HG03442 (cell line): ENCODE data around the gene ZNF747.
"Not testable (repeated sequence)": the region's sequence is repeated elsewhere in the genome, so short reads cannot be mapped to it uniquely, and the experiment has no call there.

ENCODE experiments used
- ATAC-seq: cut with Tn5 transposase; IDR thresholded peaks from one replicate; pipeline ENCODE4 v1.9.1; 2021; ENCODE audit warnings: mild to moderate bottlenecking, moderate library complexity; ENCODE audit not compliant: unreplicated experiment

Gene ZNF747

DNA sequence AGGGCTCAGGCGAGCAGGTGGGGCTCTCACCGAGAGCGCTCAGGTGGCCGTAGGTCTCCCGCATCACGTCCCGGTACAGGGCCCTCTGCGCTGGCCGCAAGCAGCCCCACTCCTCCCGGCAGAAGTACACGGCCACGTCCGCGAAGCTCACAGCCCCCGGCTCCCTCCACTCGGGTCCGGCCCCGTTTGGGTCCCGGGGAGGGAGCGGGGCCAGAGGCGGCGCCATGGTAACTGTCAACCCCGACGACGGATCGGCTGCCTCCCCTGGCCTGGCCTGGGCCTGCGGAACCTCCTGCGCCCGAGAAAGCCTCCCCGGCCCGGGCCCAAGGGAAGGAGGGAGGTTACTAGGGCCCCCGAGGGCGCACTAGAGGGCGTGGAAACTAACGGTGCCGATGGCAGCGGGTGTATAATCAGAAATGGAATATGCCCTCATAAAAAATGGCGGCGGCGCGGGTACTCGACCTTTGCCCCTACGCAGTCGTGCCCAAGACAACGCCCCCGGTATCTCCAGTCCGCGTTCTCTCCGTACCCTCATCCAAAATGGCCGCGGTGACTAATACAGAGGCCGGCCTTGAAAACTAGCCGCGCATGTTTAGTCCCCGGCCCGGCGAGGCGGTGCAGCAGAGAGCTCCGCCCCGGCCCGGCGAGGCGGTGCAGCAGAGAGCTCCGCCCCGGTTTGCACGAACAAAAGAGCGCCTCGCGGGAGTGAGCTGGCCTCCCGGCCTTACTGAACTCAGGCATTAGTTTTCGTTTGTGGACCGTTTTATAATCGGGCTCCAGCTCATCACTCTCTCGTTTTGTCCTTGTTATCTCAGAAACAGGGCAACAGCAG lies 23.5 kb upstream of the ZNF747 start, which contains the start of gene ZNF764:
Gene ZNF764 (minus strand): TSS at position 418 of the 832 bp plus-strand sequence. CDS start 192 bp downstream, at position 226.
- ATAC-seq = peak; percentile 87

DNA sequence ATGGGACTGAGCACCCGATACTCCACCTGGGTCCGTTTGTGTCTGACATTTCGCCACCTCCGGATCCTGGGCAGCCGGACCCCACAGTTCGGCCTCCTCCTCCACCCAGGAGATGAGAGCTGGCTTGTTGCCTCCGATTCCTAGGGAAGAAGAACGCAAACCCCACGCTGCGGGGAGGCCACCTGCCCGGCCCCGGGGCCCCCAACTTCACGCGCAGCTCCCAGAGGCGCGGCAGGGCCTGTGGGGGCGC lies 23.0 kb upstream of the ZNF747 start:
- ATAC-seq = no peak

DNA sequence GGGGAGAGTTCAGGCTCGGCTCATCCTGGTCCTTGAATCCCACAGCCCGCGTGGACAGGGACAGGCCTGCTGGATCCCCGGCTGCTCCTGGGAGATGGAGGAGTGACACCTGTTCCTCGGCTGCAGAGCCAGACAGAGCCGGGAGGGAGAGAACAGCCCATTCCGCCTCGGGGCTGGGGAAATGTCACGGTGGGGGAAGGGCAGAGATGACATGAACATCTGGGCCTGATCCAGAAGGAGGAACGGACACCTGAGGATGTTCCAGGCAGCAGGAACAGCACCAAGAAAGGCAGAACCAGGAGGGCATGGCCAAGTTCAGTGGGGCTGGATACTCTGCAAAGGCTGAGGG lies 21.4 kb upstream of the ZNF747 start:
- ATAC-seq = no peak

DNA sequence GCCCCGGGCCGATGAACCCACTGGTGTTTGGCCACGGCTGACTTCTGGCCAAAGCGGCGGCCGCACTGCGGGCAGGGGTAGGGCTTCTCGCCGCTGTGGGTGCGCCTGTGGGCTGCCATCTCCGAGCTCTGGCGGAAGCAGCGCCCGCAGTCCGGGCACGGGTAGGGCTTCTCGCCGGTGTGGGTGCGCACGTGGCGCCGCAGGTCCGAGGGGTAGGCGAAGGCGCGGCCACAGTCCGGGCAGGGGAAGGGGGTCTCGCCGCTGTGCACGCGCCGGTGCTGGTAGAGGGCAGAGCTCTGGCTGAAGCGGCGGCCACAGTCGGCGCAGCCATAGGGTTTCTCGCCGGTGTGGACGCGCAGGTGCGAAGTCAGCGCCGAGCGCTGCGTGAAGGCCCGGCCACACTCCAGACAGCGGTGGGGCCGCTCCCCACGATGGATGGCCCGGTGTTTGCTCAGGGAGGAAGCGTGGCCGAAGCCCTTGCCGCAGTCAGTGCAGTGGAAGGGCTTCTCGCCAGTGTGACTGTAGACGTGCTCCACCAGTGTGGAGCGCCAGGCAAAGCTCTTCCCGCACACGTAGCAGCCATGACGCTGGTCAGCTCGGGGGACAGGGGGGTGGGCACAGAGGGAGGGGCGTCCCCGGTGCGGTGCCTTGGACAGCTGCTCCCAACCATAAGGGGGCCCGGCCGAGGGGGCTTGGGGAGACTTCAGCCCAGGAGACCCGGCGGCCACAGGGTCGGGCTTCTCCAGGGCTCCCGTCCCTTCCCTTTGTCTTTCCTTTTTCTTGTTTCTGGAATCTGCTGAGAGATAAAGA lies 20.9 kb upstream of the ZNF747 start:
- ATAC-seq = no peak

DNA sequence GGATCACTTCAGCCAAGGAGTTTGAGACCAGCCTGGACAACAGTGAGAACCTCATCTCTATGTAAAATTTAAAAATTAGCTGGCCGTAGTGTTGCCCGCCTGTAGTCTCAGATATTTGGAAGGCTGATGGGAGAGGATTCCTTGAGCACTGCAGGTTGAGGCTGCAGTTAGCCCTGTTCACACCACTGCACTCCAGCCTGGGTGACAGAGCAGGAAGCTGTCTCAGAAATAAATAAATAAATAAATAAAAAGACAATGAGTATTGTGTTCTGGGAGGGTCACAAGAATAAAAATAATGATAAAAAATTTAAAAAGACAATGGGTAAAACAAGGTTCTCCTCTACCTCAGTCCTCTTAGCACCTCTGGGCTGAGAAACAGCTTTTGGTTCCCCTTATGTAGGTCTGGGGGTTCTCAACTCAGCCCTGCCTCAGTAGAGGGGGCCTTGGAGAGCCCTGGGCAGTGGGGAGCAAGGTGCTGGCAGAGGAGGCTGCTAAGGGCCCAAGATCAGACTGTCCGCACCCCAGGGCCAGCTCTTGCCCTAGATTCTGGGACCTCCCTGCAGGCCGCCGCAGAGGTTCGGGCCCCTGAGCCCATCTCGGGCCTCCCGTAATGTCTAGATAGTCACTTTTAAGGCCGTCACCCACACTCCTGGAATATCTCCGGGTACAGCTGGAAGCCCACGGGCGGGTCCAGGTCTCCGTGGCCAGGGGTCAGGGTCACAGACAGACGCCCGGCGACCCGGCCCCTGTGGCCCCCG lies 20.1 kb upstream of the ZNF747 start:
- no peak for ATAC-seq

DNA sequence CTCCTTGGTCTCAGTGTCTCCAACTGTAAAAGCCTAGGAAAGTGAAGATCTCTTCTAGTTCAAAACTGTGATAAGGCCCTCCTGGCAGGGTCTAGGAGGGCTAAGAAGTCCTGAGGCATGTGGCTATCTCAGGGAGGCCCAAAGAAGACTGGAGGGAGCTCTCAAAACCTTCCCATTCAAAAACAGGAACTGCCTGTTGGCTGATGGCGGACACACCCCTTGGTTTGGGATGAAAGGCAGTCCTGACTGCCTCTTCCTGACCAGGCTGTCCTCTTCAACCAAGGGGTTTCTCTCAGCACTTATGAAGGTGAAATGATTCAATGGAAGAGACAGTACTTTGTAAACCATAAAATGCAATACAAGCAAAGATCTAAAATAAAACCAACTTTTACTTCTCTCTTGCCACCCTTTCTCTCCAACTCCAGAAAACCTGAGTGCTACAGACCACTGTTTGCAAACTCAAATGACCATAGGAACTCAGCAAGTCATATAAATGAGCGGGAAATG lies 18.8 kb upstream of the ZNF747 start:
- ATAC-seq = no peak

DNA sequence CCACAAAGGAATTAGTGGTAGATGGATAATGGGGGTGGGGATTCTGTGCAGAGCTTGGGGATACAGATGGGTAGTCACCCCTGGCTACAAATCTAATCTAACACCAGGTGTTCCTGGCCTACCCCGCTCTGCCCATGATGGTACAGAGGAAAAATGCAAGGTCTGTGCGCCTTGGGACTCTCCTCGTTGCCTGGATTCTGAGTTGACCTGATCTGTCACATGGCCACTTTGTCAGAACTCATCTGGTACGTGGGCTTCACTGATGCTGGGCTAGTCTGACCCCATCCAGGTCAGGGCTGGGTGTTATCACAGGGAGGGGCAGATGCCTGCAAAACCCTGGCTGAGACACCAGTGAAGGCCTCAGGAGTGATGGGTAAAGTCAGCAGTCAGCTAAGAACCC lies 18.3 kb upstream of the ZNF747 start:
- ATAC-seq = no peak

DNA sequence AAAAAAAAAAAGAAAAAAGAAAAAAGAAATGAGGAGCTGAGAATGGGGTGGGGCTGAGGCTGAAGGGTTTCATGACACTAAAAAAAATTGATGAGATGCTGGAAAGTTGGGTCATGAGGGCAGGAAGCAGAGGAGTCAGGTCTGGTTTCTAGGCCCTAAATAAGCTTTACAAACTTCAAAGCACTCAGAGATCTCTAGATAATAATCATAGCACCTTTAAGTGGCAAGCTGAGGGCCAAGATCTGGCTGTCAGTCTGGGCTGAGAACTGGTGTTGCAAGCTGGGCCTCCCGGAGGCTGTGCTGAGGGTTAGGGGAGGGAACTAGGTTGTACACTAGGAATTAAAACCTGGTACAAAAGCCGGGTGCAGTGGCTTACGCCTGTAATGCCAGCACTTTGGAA lies 17.1 kb upstream of the ZNF747 start:
- no peak for ATAC-seq

DNA sequence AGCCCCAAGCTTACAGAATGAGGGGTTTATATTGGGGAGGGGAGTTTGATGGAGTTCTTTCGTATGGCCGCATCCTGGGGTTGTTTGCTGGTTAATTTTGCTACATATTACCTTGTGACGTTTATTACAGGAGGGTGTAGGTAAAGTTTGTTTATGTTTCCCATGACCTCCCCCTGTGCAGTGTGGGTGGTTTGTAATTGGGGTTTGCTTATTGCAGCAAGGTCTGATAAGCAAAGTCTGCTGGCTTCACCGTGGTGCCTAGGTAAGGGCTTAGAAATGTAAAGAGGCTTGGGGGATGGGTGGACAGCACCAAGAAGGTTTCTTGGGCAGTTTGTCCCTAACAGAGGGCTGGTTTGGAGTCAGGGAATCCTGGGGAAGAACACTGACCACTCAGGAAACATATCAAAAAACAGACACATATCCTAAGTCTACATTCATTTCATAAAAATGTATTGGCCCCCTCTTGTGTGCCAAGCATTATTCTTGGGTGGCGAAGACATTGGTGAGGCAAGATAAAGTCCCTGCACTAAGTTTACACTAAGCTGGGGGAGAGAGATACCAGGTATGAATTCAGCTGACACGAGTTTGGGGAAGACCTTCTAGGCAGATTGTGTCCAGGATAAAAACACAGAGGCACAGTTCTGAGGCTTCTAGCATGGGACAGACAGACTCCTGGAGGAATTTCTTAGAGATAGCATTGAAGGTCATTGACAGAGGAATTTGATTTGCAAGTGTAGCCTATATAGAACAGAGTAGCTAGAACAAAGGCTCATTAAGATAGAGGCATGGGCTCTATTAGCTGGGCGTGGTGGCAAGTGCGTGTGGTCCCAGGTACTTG lies 14.0 kb upstream of the ZNF747 start:
- ATAC-seq = no peak

DNA sequence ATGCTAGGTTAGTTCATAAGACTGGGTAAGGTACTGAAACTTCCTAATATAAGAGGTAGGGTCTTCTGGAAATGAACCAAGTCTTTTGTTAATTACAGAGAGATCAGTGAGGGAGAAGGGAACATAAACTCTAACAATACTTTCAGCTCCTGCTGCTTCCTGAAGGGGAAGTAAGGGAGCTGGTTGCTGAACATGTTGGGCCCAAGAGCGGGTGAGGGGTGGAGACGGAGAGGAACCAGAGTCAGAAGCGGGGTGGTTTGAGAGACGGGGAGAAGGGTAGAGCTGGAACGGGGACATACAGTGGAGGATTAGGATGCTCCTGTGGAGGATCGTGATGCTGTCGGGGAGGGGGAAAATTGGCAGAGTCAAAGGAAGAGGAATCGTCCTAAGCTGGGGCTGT lies 11.5 kb upstream of the ZNF747 start:
- ATAC-seq = no peak

DNA sequence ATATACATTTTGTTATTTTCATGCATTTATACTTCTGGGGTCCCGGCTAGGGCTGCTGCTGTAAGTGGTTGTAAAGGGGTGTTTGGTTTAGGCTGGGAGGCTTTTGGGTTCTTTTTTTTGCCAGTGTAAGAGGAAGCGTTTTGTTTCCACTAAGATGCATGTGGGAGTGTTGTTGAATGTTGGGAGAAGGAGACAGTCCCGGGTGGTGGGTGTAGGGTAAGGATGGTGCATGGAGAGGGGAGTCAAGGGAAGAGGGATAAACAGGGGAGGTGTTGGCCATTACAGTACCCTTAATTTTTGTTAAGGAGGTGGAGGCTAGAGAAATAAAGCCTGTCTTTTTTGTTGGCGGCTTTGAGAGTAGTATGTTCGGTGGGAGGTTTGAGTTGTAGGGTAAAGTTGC lies 8.4 kb upstream of the ZNF747 start:
- ATAC-seq = no peak

DNA sequence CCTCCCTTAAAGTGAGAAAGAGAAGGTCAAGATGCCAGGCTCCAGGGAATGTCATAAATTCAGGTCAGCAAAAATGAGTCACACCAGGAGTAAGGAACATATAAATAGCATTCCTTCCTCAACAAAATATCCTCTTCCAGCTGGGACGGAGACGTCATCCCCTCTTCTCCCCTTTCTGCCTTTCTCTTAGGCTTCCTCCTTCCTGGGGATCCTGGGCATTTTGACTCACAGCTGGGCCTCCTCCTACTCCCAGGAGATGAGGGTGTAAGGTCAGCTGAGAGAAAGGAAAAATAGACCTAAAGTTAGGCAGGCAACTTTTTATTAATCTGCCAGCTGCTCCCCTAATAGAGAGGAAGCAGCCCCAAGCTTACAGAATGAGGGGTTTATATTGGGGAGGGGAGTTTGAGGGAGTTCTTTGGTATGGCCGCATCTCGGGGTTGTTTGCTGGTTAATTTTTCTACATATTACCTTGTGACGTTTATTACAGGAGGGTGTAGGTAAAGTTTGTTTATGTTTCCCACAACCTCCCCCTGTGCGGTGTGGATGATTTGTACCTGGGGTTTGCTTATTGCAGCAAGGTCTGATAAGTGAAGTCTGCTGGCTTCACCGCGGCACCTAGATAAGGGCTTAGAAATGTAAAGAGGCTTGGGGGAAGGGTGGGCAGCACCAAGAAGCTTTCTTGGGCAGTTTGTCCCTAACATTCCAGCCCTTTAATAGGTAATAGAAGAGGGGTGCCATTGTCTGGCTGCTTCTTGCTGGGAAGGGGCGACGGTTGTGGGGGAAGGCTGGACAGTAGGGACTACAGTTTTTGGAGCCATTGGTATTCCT lies 7.1 kb upstream of the ZNF747 start:
- ATAC-seq = no peak

DNA sequence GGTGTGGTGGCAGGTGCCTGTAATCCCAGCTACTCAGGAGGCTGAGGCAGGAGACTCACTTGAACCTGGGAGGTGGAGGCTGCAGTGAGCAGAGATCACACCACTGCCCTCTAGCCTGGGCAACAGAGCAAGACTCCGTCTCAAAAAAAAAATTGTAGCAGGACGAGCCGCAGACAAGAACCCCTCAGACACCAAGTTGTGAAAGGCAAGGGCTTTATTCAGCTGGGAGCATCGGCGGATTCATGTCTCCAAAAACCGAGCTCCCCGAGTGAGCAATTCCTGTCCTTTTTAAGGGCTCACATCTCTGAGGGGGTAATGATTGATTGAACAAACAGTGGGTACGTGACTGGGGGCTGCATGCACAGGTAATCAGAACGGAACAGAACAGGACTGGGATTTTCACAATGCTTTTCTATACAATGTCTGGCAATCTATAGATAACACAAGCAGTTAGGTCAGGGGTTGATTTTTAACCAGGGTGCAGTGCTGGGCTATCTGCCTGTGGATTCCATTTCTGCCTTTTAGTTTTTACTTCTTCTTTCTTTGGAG lies 6.3 kb upstream of the ZNF747 start:
- not testable (repeated sequence) for ATAC-seq

DNA sequence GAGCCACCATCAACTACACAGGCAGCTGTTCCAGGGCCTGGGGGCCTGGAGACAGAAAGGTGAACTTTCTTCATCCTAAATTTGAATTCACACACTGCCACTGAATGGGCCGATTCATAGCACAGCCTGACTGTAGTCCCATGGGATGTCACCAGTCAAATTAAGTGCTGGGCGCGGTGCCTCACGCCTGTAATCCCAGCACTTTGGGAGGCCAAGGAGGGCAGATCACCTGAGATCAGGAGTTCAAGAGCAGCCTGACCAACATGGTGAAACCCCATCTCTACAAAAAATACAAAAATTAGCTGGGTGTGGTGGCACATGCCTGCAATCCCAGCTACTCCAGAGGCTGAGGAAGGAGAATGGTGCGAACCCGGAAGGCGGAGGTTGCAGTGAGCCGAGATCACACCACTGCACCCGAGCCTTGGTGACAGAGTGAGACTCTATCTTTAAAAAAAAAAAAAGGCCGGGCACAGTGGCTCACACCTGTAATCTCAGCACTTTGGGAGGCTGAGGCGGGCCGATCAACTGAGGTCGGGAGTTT lies 5.4 kb upstream of the ZNF747 start:
- ATAC-seq = not testable (repeated sequence)

DNA sequence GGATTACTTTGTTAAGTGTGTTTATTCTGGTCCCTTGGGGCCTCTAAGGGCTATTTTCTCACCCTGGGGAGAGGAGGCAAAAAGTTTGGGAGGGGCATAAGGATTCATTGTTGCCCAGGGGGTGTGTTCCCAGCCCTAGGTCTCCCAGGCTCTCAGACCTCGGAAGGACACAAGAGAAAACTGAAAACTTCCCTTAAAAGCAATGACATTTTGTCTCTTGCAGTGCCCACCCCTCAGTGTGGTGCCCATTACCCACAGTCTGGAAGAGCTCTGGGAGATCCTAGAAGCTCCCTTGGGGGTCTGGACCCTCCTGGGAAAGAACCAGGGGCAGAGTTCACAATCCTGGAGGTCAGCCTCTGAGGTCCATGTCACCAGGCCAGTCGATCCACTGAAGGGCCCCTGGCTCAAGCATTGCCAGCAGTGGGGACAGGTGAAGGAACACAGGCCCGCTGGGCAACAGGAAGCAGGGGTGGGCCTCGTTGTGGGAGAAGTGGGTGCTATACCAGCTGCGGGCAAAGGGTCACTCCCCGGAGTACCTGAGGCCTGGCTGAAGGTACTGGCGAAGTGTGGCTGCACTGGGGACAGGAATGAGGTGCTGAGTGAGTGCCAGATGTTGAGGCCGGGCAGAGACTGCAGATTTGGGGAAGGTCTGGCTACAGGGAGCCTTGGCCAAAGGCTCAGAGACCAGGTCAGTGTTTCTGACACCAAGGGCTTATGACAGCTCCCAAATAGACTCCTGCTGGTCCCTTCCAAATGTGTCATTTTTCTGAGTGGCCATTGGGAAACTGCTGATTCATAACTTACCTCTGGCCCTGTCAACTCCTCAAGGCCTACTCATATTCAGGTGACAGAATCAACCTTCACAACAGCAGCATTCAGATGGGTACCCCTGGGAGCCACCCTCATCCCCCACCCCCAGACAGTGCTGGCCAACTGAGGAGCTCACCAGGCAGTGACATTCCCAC lies 4.6 kb upstream of the ZNF747 start:
- ATAC-seq = no peak

DNA sequence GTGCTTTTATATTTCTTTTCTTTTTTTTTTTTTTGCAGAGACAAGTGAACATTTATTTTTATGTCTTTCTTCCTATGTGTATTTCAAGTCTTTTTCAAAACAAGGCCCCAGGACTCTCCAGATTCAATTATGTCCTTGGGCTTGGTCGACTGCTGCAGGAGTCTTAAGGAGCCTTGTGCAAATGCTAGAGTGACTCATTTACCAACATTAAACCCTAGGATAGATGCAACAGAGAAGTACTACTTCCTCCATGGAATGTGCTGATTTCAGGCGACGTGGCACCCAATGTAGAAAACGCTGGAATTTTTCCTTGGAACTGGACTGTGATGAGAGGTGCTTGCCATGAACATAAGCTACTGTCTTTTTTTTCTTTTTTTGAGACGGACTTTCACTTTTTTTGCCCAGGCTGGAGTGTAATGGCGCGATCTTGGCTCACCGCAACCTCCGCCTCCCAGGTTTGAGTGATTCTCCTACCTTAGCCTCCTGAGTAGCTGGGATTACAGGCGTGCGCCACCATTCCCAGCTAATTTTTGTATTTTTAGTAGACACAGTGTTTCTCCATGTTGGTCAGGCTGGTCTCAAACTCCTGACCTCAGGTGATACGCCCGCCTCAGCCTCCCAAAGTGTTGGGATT lies 1.9 kb upstream of the ZNF747 start:
- ATAC-seq = not testable (repeated sequence)

DNA sequence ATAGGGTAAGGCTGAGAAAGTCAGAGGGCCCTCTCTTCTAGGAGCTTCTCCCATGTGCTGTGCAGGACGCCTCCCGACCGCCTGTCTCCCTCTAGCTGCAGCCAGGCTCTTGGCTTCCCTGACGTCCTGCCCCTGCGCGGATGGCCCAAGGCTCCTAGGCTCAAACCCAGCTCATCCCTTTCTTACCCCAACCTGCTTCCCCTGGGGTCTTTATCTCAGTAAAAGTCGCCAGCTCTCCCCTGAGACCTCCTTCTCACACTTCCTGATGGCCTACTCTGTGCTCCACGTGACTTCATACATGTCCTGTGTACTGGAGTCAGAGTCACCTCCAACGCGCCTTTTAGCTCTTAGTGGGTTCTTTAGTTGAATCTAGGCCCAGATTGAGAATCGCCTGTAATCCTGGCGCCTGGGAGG lies 1.1 kb upstream of the ZNF747 start:
- no peak for ATAC-seq
